HEK293 (cell line): Measurements from ENCODE around the gene LAG3.

ENCODE experiments used
- KLF16 ChIP-seq: fragments of 450-650 bp; formaldehyde crosslinking; IDR thresholded peaks from 2 replicates; pipeline ENCODE4 v1.5.1; 2017; ENCODE audit warnings: missing biosample characterization, missing genetic modification characterization
- MZF1 ChIP-seq: fragments of 450-650 bp; formaldehyde crosslinking; IDR thresholded peaks from 2 replicates; pipeline ENCODE4 v1.5.1; 2017; ENCODE audit warnings: missing biosample characterization, missing genetic modification characterization, borderline replicate concordance
- SETDB1 ChIP-seq: IDR thresholded peaks from one replicate; pipeline ENCODE4 v1.6.1; 2017; ENCODE audit warnings: mild to moderate bottlenecking, low read length, moderate library complexity, mixed read lengths; ENCODE audit not compliant: insufficient read length
- SP3 ChIP-seq: fragments of 450-650 bp; formaldehyde crosslinking; IDR thresholded peaks from 2 replicates; pipeline ENCODE4 v1.5.1; 2016; ENCODE audit warnings: missing biosample characterization, missing genetic modification characterization
- ZBTB20 ChIP-seq: fragments of 450-650 bp; formaldehyde crosslinking; IDR thresholded peaks from 2 replicates; pipeline ENCODE4 v1.5.1; 2016; ENCODE audit warnings: missing biosample characterization, missing genetic modification characterization
- ZEB2 ChIP-seq: fragments of 450-650 bp; formaldehyde crosslinking; IDR thresholded peaks from 2 replicates; pipeline ENCODE4 v1.5.1; 2016; ENCODE audit warnings: missing biosample characterization, missing genetic modification characterization
- ZFP69B ChIP-seq: fragments of 450-650 bp; formaldehyde crosslinking; IDR thresholded peaks from 2 replicates; pipeline ENCODE4 v1.5.1; 2016; ENCODE audit warnings: missing biosample characterization, missing genetic modification characterization
- ZIC2 ChIP-seq: fragments of 450-650 bp; formaldehyde crosslinking; IDR thresholded peaks from 2 replicates; pipeline ENCODE4 v1.5.1; 2016; ENCODE audit warnings: missing biosample characterization, missing genetic modification characterization
- ZNF132 ChIP-seq: fragments of 450-650 bp; formaldehyde crosslinking; IDR thresholded peaks from 2 replicates; pipeline ENCODE4 v1.5.1; 2017; ENCODE audit warnings: missing biosample characterization, missing genetic modification characterization, borderline replicate concordance
- ZNF133 ChIP-seq: fragments of 450-650 bp; formaldehyde crosslinking; IDR thresholded peaks from 2 replicates; pipeline ENCODE4 v1.5.1; 2016; ENCODE audit warnings: missing biosample characterization, missing genetic modification characterization
- ZNF155 ChIP-seq: fragments of 450-650 bp; formaldehyde crosslinking; IDR thresholded peaks from 2 replicates; pipeline ENCODE4 v1.5.1; 2016; ENCODE audit warnings: missing biosample characterization, missing genetic modification characterization
- ZNF248 ChIP-seq: fragments of 450-650 bp; formaldehyde crosslinking; IDR thresholded peaks from 2 replicates; pipeline ENCODE4 v1.5.1; 2017; ENCODE audit warnings: missing biosample characterization, missing genetic modification characterization
- ZNF37A ChIP-seq: fragments of 450-650 bp; IDR thresholded peaks from 2 replicates; pipeline ENCODE4 v1.5.1; 2018; ENCODE audit warnings: missing biosample characterization, missing genetic modification characterization
- ZNF398 ChIP-seq: fragments of 450-650 bp; formaldehyde crosslinking; IDR thresholded peaks from 2 replicates; pipeline ENCODE4 v1.5.1; 2017; ENCODE audit warnings: missing biosample characterization, missing genetic modification characterization
- ZNF416 ChIP-seq: fragments of 450-650 bp; formaldehyde crosslinking; IDR thresholded peaks from 2 replicates; pipeline ENCODE4 v1.5.1; 2016; ENCODE audit warnings: missing biosample characterization, missing genetic modification characterization
- ZNF510 ChIP-seq: fragments of 450-650 bp; formaldehyde crosslinking; IDR thresholded peaks from 2 replicates; pipeline ENCODE4 v1.5.1; 2018; ENCODE audit warnings: mild to moderate bottlenecking, missing genetic modification characterization, missing biosample characterization; ENCODE audit not compliant: insufficient replicate concordance
- ZNF521 ChIP-seq: fragments of 450-650 bp; formaldehyde crosslinking; IDR thresholded peaks from 2 replicates; pipeline ENCODE4 v1.5.1; 2017; ENCODE audit warnings: missing biosample characterization, mild to moderate bottlenecking, missing genetic modification characterization
- ZNF549 ChIP-seq: fragments of 450-650 bp; IDR thresholded peaks from 2 replicates; pipeline ENCODE4 v1.5.1; 2018; ENCODE audit warnings: missing biosample characterization, missing genetic modification characterization, mild to moderate bottlenecking, inconsistent platforms, moderate library complexity
- ZNF560 ChIP-seq: fragments of 450-650 bp; formaldehyde crosslinking; IDR thresholded peaks from 2 replicates; pipeline ENCODE4 v1.5.1; 2017; ENCODE audit warnings: missing biosample characterization, missing genetic modification characterization, borderline replicate concordance
- ZNF629 ChIP-seq: fragments of 450-650 bp; formaldehyde crosslinking; IDR thresholded peaks from 2 replicates; pipeline ENCODE4 v1.5.1; 2017; ENCODE audit warnings: missing biosample characterization, missing genetic modification characterization
- ZNF654 ChIP-seq: fragments of 450-650 bp; formaldehyde crosslinking; IDR thresholded peaks from 2 replicates; pipeline ENCODE4 v1.5.1; 2016; ENCODE audit warnings: low read depth, missing biosample characterization, missing genetic modification characterization
- ZNF658 ChIP-seq: fragments of 450-650 bp; formaldehyde crosslinking; IDR thresholded peaks from 2 replicates; pipeline ENCODE4; 2016; ENCODE audit warnings: missing biosample characterization, missing genetic modification characterization
- ZNF660 ChIP-seq: fragments of 450-650 bp; IDR thresholded peaks from 2 replicates; pipeline ENCODE4 v1.5.1; 2018; ENCODE audit warnings: missing biosample characterization, mild to moderate bottlenecking, missing genetic modification characterization
- ZNF76 ChIP-seq: fragments of 450-650 bp; formaldehyde crosslinking; IDR thresholded peaks from 2 replicates; pipeline ENCODE4; 2016; ENCODE audit warnings: low read depth, missing biosample characterization, missing genetic modification characterization, borderline replicate concordance
- ZNF791 ChIP-seq: fragments of 450-650 bp; formaldehyde crosslinking; IDR thresholded peaks from 2 replicates; pipeline ENCODE4 v1.5.1; 2016; ENCODE audit warnings: missing biosample characterization, missing genetic modification characterization
- ZNF792 ChIP-seq: fragments of 450-650 bp; formaldehyde crosslinking; IDR thresholded peaks from 2 replicates; pipeline ENCODE4 v1.5.1; 2016; ENCODE audit warnings: missing biosample characterization, missing genetic modification characterization
- ZSCAN16 ChIP-seq: fragments of 450-650 bp; formaldehyde crosslinking; IDR thresholded peaks from 2 replicates; pipeline ENCODE4 v1.5.1; 2016; ENCODE audit warnings: missing biosample characterization, missing genetic modification characterization
- ZXDB ChIP-seq: fragments of 450-650 bp; formaldehyde crosslinking; IDR thresholded peaks from 2 replicates; pipeline ENCODE4 v1.5.1; 2016; ENCODE audit warnings: missing biosample characterization, missing genetic modification characterization
- TF ChIP-seq, protein P1 (sequence below): fragments of 450-650 bp; formaldehyde crosslinking; IDR thresholded peaks from 2 replicates; pipeline ENCODE4 v1.5.0; 2017; ENCODE audit warnings: missing biosample characterization, missing genetic modification characterization, borderline replicate concordance
- TF ChIP-seq, protein P2 (sequence below): fragments of 450-650 bp; formaldehyde crosslinking; IDR thresholded peaks from 2 replicates; pipeline ENCODE4 v1.5.1; 2016; ENCODE audit warnings: missing biosample characterization, missing genetic modification characterization
- TF ChIP-seq, protein P3 (sequence below): fragments of 450-650 bp; formaldehyde crosslinking; IDR thresholded peaks from 2 replicates; pipeline ENCODE4 v1.5.1; 2016; ENCODE audit warnings: missing biosample characterization, missing genetic modification characterization

The LAG3 gene

GRCh38 chr12:6765634-6766581 is 6.4 kb upstream of the LAG3 start, which contains the start of gene PTMS (continued):
- TF ChIP-seq ZNF654 (no peak), ZNF248 (tag by site-specific recombination) (no peak), SP3 (peak; percentile 98), ZNF155 (tag by site-specific recombination) (no peak), KLF16 (peak; percentile 95), ZNF792 (tag by site-specific recombination) (0 out of 2 replicates have a peak, but pooled peaks have one; percentile 36), ZEB2 (tag by site-specific recombination) (peak; percentile 87), ZNF398 (tag by site-specific recombination) (peak; percentile 100), ZNF791 (no peak), ZNF549 (tag by site-specific recombination) (no peak), ZNF521 (tag by site-specific recombination) (no peak), ZXDB (peak; percentile 84), ZSCAN16 (no peak), SETDB1 (no peak), ZIC2 (peak; percentile 36), ZBTB20 (tag by site-specific recombination) (peak; percentile 98), ZNF76 (peak; percentile 80), ZNF133 (tag by site-specific recombination) (no peak), ZNF560 (tag by site-specific recombination) (no peak), ZNF629 (tag by site-specific recombination) (peak; percentile 50), ZNF658 (tag by site-specific recombination) (no peak; the same call in 1 of the 2 replicates), ZNF510 (tag by site-specific recombination) (no peak), ZFP69B (tag by site-specific recombination) (peak; percentile 74), ZNF416 (no peak), MZF1 (tag by site-specific recombination) (peak; percentile 77; the same call in 1 of the 2 replicates), ZNF660 (tag by site-specific recombination) (no peak), ZNF37A (tag by site-specific recombination) (no peak), ZNF132 (tag by site-specific recombination) (no peak)
- TF ChIP-seq, protein P1, sequence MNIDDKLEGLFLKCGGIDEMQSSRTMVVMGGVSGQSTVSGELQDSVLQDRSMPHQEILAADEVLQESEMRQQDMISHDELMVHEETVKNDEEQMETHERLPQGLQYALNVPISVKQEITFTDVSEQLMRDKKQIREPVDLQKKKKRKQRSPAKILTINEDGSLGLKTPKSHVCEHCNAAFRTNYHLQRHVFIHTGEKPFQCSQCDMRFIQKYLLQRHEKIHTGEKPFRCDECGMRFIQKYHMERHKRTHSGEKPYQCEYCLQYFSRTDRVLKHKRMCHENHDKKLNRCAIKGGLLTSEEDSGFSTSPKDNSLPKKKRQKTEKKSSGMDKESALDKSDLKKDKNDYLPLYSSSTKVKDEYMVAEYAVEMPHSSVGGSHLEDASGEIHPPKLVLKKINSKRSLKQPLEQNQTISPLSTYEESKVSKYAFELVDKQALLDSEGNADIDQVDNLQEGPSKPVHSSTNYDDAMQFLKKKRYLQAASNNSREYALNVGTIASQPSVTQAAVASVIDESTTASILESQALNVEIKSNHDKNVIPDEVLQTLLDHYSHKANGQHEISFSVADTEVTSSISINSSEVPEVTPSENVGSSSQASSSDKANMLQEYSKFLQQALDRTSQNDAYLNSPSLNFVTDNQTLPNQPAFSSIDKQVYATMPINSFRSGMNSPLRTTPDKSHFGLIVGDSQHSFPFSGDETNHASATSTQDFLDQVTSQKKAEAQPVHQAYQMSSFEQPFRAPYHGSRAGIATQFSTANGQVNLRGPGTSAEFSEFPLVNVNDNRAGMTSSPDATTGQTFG (tag by site-specific recombination) = no peak
- TF ChIP-seq, protein P2, sequence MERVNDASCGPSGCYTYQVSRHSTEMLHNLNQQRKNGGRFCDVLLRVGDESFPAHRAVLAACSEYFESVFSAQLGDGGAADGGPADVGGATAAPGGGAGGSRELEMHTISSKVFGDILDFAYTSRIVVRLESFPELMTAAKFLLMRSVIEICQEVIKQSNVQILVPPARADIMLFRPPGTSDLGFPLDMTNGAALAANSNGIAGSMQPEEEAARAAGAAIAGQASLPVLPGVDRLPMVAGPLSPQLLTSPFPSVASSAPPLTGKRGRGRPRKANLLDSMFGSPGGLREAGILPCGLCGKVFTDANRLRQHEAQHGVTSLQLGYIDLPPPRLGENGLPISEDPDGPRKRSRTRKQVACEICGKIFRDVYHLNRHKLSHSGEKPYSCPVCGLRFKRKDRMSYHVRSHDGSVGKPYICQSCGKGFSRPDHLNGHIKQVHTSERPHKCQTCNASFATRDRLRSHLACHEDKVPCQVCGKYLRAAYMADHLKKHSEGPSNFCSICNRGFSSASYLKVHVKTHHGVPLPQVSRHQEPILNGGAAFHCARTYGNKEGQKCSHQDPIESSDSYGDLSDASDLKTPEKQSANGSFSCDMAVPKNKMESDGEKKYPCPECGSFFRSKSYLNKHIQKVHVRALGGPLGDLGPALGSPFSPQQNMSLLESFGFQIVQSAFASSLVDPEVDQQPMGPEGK (tag by site-specific recombination) = peak; percentile 99
- TF ChIP-seq, protein P3, sequence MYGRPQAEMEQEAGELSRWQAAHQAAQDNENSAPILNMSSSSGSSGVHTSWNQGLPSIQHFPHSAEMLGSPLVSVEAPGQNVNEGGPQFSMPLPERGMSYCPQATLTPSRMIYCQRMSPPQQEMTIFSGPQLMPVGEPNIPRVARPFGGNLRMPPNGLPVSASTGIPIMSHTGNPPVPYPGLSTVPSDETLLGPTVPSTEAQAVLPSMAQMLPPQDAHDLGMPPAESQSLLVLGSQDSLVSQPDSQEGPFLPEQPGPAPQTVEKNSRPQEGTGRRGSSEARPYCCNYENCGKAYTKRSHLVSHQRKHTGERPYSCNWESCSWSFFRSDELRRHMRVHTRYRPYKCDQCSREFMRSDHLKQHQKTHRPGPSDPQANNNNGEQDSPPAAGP (tag by site-specific recombination) = peak; percentile 99
